OCI-LY7 (cell line): ENCODE measurements around the gene TRMU.

Experiments used
- CTCF ChIP-seq: fragments of 200-600 bp; sonication (generic); conservative IDR thresholded peaks from 2 replicates; pipeline ENCODE4 v1.5.1; 2014; ENCODE audit warnings: mild to moderate bottlenecking, antibody characterized with exemption, low read length, moderate library complexity, mixed read lengths
- EZH2phosphoT487 ChIP-seq: fragments of 200-600 bp; sonication (generic); IDR thresholded peaks from 2 replicates; pipeline ENCODE4 v1.6.1; 2018; ENCODE audit warnings: low read depth, borderline replicate concordance, mild to moderate bottlenecking, mixed run types, antibody characterized with exemption, low read length, moderate library complexity, mixed read lengths

DNA sequence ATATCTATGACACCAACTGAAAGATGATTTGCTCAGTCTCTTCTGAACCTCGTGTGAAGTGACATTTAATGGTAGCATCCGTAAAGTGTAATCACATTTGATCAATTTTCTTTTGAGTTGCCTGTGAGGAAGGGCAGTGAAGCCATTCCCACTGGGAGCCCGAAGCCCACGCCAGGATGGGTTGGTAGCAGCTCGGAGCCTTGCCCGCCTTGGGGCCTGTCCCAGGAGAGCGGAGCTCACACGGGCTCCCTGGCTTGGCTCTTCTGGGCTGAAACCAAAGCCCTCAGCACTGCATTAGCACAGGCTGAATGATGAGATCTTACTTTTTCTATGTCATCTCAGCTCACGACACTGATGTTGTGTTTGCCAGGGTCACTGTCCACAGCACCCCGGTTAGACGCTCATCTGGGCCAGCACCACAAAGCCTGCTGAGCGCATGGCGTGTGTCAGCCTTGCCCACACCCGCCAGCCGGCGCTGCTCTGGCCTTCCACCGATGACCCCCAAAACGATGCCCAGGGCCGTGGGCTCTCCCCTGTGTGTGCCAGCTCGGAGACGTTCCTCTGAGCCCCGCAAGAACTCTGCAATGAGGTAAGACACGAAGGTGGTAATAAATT lies 9.3 kb upstream of the TRMU start:
- TF ChIP-seq CTCF (no peak), EZH2phosphoT487 (no peak)
